ENCODE data around the gene NHSL1. TPM values are rescaled to one million over a fixed set of nuclear protein-coding genes. Genes with fewer than 3 reads are reported as not detected.

Gene NHSL1
- total and polyA plus RNA-seq, 9 of the 15 experiments (the other 6 are each of a cell fraction or from before 2014, with no cell fraction given) = 0.09 to 0.20 TPM; not detected in 7

DNA sequence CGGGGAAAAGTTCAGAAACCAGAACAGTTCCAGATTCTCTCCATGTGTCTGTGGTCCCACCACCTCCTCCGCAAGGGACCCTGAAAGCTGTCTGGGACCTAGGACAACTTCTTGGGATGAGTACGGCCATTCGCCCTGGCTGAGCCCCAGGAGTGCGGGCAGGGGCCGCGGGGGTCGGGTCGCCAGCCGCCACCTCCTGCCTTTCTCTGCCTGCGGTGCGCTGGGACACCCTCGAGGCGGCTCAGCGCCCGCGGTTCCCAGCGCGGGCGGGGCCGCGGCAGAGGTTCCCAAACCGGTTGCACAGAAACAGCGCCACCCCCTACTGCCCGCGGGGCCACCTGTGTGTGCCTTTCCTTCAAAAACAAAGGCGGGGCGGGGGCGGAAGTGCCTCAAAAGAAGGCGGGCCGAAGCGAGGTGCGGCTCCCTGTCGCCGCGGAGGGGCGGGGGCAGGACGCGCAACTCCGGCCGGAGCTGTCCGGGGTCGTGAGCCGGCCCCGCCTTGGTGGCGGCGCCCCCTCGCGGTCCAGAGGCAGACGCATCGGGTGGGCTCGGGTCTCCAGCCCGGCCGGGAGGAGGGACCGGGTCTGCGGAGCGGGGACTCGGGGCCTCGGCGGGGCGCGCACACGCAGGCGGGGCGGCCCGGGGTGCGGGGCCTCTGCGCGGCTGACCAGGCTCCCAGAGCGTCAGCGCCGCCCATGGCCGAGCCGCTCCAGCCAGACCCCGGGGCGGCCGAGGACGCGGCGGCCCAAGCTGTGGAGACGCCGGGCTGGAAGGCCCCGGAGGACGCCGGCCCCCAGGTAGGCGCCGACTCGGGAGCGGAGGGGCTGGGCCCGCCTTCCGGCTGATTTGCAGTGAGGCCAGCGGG, 95.3 kb downstream of the NHSL1 start, which contains the start of gene HEBP2 (continued):
- TF ChIP-seq NR0B1 (IDR thresholded peaks at IDR 0.05; ENCODE audit: partially characterized antibody) (no peak), SOX6 (IDR thresholded peaks at IDR 0.05) (peak; percentile 87), JUND (IDR thresholded peaks at IDR 0.05; ENCODE audit: borderline replicate concordance, low read depth, low read length) (peak; percentile 68; the same call in 1 of the 2 replicates), JUND (tag; IDR thresholded peaks at IDR 0.05; ENCODE audit: borderline replicate concordance, low read depth, low read length) (no peak; the same call in 2 of the 3 replicates), SIN3A (IDR thresholded peaks at IDR 0.05; ENCODE audit: borderline replicate concordance in 2 of 2, control insufficient read depth in 1 of 2, low read depth in 2 of 2, low read length in 2 of 2) (no peak; a peak in 1 of 4 replicates), ARID1B (IDR thresholded peaks at IDR 0.05) (no peak), PML (IDR thresholded peaks at IDR 0.05; ENCODE audit: low read length) (peak; percentile 76; the same call in 1 of the 2 replicates), SMARCB1 (IDR thresholded peaks at IDR 0.05; ENCODE audit: insufficient read length, low read depth) (no peak), TAF15 (IDR thresholded peaks at IDR 0.05; ENCODE audit: low read depth, low read length) (no peak), CCAR2 (IDR thresholded peaks at IDR 0.05; ENCODE audit: low read depth, low read length) (no peak), SMAD1 (IDR thresholded peaks at IDR 0.05; ENCODE audit: low read depth, low read length, partially characterized antibody) (no peak), NR3C1 (CRISPR knock-in tag; IDR thresholded peaks at IDR 0.05) (no peak; the same call in 1 of the 2 replicates), DIDO1 (tag; IDR thresholded peaks at IDR 0.05; ENCODE audit: low read depth) (no peak), STAT6 (CRISPR knock-in tag; IDR thresholded peaks at IDR 0.05) (no peak; the same call in 1 of the 2 replicates), ZNF586 (CRISPR knock-in tag; conservative IDR thresholded peaks at IDR 0.05) (no peak), CBX5 (IDR thresholded peaks at IDR 0.05; ENCODE audit: borderline replicate concordance, low read depth) (no peak), ARID2 (IDR thresholded peaks at IDR 0.05) (no peak)
- TF ChIP-seq, protein P1, sequence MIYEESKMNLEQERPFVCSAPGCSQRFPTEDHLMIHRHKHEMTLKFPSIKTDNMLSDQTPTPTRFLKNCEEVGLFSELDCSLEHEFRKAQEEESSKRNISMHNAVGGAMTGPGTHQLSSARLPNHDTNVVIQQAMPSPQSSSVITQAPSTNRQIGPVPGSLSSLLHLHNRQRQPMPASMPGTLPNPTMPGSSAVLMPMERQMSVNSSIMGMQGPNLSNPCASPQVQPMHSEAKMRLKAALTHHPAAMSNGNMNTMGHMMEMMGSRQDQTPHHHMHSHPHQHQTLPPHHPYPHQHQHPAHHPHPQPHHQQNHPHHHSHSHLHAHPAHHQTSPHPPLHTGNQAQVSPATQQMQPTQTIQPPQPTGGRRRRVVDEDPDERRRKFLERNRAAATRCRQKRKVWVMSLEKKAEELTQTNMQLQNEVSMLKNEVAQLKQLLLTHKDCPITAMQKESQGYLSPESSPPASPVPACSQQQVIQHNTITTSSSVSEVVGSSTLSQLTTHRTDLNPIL (CRISPR knock-in tag; IDR thresholded peaks at IDR 0.05) = no peak
- TF ChIP-seq, protein P2, sequence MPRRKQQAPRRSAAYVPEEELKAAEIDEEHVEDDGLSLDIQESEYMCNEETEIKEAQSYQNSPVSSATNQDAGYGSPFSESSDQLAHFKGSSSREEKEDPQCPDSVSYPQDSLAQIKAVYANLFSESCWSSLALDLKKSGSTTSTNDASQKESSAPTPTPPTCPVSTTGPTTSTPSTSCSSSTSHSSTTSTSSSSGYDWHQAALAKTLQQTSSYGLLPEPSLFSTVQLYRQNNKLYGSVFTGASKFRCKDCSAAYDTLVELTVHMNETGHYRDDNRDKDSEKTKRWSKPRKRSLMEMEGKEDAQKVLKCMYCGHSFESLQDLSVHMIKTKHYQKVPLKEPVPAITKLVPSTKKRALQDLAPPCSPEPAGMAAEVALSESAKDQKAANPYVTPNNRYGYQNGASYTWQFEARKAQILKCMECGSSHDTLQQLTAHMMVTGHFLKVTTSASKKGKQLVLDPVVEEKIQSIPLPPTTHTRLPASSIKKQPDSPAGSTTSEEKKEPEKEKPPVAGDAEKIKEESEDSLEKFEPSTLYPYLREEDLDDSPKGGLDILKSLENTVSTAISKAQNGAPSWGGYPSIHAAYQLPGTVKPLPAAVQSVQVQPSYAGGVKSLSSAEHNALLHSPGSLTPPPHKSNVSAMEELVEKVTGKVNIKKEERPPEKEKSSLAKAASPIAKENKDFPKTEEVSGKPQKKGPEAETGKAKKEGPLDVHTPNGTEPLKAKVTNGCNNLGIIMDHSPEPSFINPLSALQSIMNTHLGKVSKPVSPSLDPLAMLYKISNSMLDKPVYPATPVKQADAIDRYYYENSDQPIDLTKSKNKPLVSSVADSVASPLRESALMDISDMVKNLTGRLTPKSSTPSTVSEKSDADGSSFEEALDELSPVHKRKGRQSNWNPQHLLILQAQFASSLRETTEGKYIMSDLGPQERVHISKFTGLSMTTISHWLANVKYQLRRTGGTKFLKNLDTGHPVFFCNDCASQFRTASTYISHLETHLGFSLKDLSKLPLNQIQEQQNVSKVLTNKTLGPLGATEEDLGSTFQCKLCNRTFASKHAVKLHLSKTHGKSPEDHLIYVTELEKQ (CRISPR knock-in tag; IDR thresholded peaks at IDR 0.05) = no peak

Measured in K562 (cell line).